Progenitor cell of endocrine pancreas (in vitro differentiated cells): ENCODE data around the gene COX4I1. TPM values are rescaled to one million over a fixed set of nuclear protein-coding genes. Genes with fewer than 3 reads are reported as not detected.

Experiments used
- DNase-seq: peaks from one replicate; pipeline ENCODE4 v3.0.0; 2021; ENCODE audit warnings: low spot score; ENCODE audit not compliant: unreplicated experiment
- H3K27ac Mint-ChIP-seq: 2 replicates; pipeline ENCODE4 v1.8.0; 2021; ENCODE audit warnings: mild to moderate bottlenecking, moderate library complexity, mixed read lengths
- H3K27me3 Mint-ChIP-seq: 2 replicates; pipeline ENCODE4 v1.8.0; 2021; ENCODE audit warnings: mixed read lengths
- H3K36me3 Mint-ChIP-seq: 2 replicates; pipeline ENCODE4 v1.8.0; 2022; ENCODE audit warnings: mixed read lengths; ENCODE audit not compliant: insufficient read depth
- H3K4me1 Mint-ChIP-seq: 2 replicates; pipeline ENCODE4 v1.8.0; 2021; ENCODE audit warnings: low read depth, mixed read lengths
- H3K4me3 Mint-ChIP-seq: 2 replicates; pipeline ENCODE4 v1.8.0; 2021; ENCODE audit warnings: low read depth, mild to moderate bottlenecking, moderate library complexity, mixed read lengths
- H3K9me3 Mint-ChIP-seq: 2 replicates; pipeline ENCODE4 v1.8.0; 2021; ENCODE audit warnings: low read depth, mixed read lengths
- CTCF ChIP-seq: fragments of 200-600 bp; sonication (generic); IDR thresholded peaks from one replicate; pipeline ENCODE4 v1.5.0; 2021; ENCODE audit warnings: antibody characterized with exemption, mild to moderate bottlenecking; ENCODE audit not compliant: unreplicated experiment
- total RNA-seq: library from RNA; stranded (reverse); gene quantifications from 2 replicates; pipeline ENCODE4 v1.2.1, GENCODE V29; 2021

Gene COX4I1
- total RNA-seq, 1 donor from 2014 or later: 466 TPM

- Mint-ChIP-seq H3K4me3 (no peak overlapping the region), H3K27me3 (peaks cover 16% of the 10 kb centered on the region), H3K36me3 (no peaks in the 10 kb centered on the region), H3K27ac (no peak overlapping the region), H3K9me3 (peaks cover 3% of the 10 kb centered on the region), H3K4me1 (peaks cover 5% of the 10 kb centered on the region)
- no peak for TF ChIP-seq CTCF
- no peak for DNase-seq
Measured at GRCh38 chr16:85842848-85843247, 43.4 kb downstream of the COX4I1 start.

GRCh38 chr16:85843471-85844168 is 44.1 kb downstream of the COX4I1 start:
- H3K4me1 Mint-ChIP-seq: peaks cover 9% of the 10 kb centered on the region
- peaks cover 22% of the 10 kb centered on the region for H3K27me3 Mint-ChIP-seq
- no peak for TF ChIP-seq CTCF
- no peak overlapping the region for H3K4me3 Mint-ChIP-seq
- DNase-seq: no peak
- no peak overlapping the region for H3K27ac Mint-ChIP-seq
- no peaks in the 10 kb centered on the region for H3K36me3 Mint-ChIP-seq
- H3K9me3 Mint-ChIP-seq: peaks cover 3% of the 10 kb centered on the region

- DNase-seq: no peak
- Mint-ChIP-seq H3K4me3 (no peak overlapping the region), H3K9me3 (peaks cover 3% of the 10 kb centered on the region), H3K27ac (no peak overlapping the region), H3K27me3 (peaks cover 19% of the 10 kb centered on the region), H3K36me3 (no peaks in the 10 kb centered on the region), H3K4me1 (peaks cover 9% of the 10 kb centered on the region)
- TF ChIP-seq CTCF: no peak
Measured at GRCh38 chr16:85844169-85844481, 44.6 kb downstream of the COX4I1 start.

GRCh38 chr16:85844786-85845185 is 45.3 kb downstream of the COX4I1 start:
- no peak overlapping the region for H3K27ac Mint-ChIP-seq
- peaks cover 9% of the 10 kb centered on the region for H3K4me1 Mint-ChIP-seq
- no peak overlapping the region for H3K4me3 Mint-ChIP-seq
- H3K36me3 Mint-ChIP-seq: no peaks in the 10 kb centered on the region
- DNase-seq: no peak
- peaks cover 3% of the 10 kb centered on the region for H3K9me3 Mint-ChIP-seq
- peaks cover 19% of the 10 kb centered on the region for H3K27me3 Mint-ChIP-seq
- TF ChIP-seq CTCF: no peak

- Mint-ChIP-seq H3K4me3 (no peak overlapping the region), H3K27me3 (peaks cover 20% of the 10 kb centered on the region), H3K4me1 (peaks cover 12% of the 10 kb centered on the region), H3K36me3 (no peaks in the 10 kb centered on the region), H3K27ac (no peak overlapping the region), H3K9me3 (peaks cover 3% of the 10 kb centered on the region)
- no peak for DNase-seq
- no peak for TF ChIP-seq CTCF
Measured at GRCh38 chr16:85845266-85845665, 45.8 kb downstream of the COX4I1 start.
